Measurements from ENCODE around the gene SEC14L1. TPM values are rescaled to one million over a fixed set of nuclear protein-coding genes. Genes with fewer than 3 reads are reported as not detected.

Gene SEC14L1
- polyA plus RNA-seq, 1 experiment, result 25.2 TPM

- Histone ChIP-seq H3K27me3 (ENCODE audit: control insufficient read depth, insufficient read depth, low read length) (no peaks in the 10 kb centered on the region), H3K4me3 (ENCODE audit: low read depth, low read length) (no peak overlapping the region), H3K36me3 (ENCODE audit: control insufficient read depth, insufficient read depth, low read length) (peaks cover 3% of the 10 kb centered on the region; the same call in 1 of the 2 replicates)
- ChIA-PET CTCF (no interaction called here), POLR2A (no interaction called here)
- no peak for TF ChIP-seq CTCF (IDR thresholded peaks at IDR 0.05; ENCODE audit: insufficient read depth, low read depth, low read length)
- no peak for DNase-seq (ENCODE audit: low read depth)
Measured at GRCh38 chr17:77188084-77189066, 47.6 kb downstream of the SEC14L1 start.

GRCh38 chr17:77189148-77189547, 48.4 kb downstream of the SEC14L1 start:
- Histone ChIP-seq H3K4me3 (ENCODE audit: low read depth, low read length) (no peak overlapping the region), H3K36me3 (ENCODE audit: control insufficient read depth, insufficient read depth, low read length) (peaks cover 5% of the 10 kb centered on the region; the same call in 1 of the 2 replicates), H3K27me3 (ENCODE audit: control insufficient read depth, insufficient read depth, low read length) (no peaks in the 10 kb centered on the region)
- no peak for TF ChIP-seq CTCF (IDR thresholded peaks at IDR 0.05; ENCODE audit: insufficient read depth, low read depth, low read length)
- no peak for DNase-seq (ENCODE audit: low read depth)
- ChIA-PET CTCF (no interaction called here), POLR2A (no interaction called here)

GRCh38 chr17:77190576-77190975, 49.8 kb downstream of the SEC14L1 start:
- H3K27me3 ChIP-seq (ENCODE audit: control insufficient read depth, insufficient read depth, low read length), result no peaks in the 10 kb centered on the region
- ChIA-PET CTCF (no interaction called here), POLR2A (no interaction called here)
- DNase-seq (ENCODE audit: low read depth), result no peak
- no peak for TF ChIP-seq CTCF (IDR thresholded peaks at IDR 0.05; ENCODE audit: insufficient read depth, low read depth, low read length)
- peaks cover 9% of the 10 kb centered on the region for H3K36me3 ChIP-seq (ENCODE audit: control insufficient read depth, insufficient read depth, low read length)
- H3K4me3 ChIP-seq (ENCODE audit: low read depth, low read length), result no peak overlapping the region

GRCh38 chr17:77191244-77191643, 50.5 kb downstream of the SEC14L1 start:
- CTCF ChIA-PET, result no interaction called here
- H3K27me3 ChIP-seq (ENCODE audit: control insufficient read depth, insufficient read depth, low read length), result no peaks in the 10 kb centered on the region
- TF ChIP-seq CTCF (IDR thresholded peaks at IDR 0.05; ENCODE audit: insufficient read depth, low read depth, low read length), result no peak
- DNase-seq (ENCODE audit: low read depth), result no peak
- POLR2A ChIA-PET, result no interaction called here
- H3K4me3 ChIP-seq (ENCODE audit: low read depth, low read length), result no peak overlapping the region
- H3K36me3 ChIP-seq (ENCODE audit: control insufficient read depth, insufficient read depth, low read length), result peaks cover 13% of the 10 kb centered on the region

GRCh38 chr17:77193653-77194052, 52.9 kb downstream of the SEC14L1 start:
- Histone ChIP-seq H3K27me3 (ENCODE audit: control insufficient read depth, insufficient read depth, low read length) (no peaks in the 10 kb centered on the region), H3K4me3 (ENCODE audit: low read depth, low read length) (no peak overlapping the region), H3K36me3 (ENCODE audit: control insufficient read depth, insufficient read depth, low read length) (peaks cover 15% of the 10 kb centered on the region)
- ChIA-PET POLR2A (no interaction called here), CTCF (no interaction called here)
- no peak for DNase-seq (ENCODE audit: low read depth)
- no peak for TF ChIP-seq CTCF (IDR thresholded peaks at IDR 0.05; ENCODE audit: insufficient read depth, low read depth, low read length)
